ENCODE results near the gene AREG. TPM values are rescaled to one million over a fixed set of nuclear protein-coding genes. Genes with fewer than 3 reads are reported as not detected.

Gene AREG
- total RNA-seq, 1 donor from 2014 or later: not detected

- no peak for DNase-seq
- no peak overlapping the region for H3K4me3 Mint-ChIP-seq (ENCODE audit: unreplicated experiment)
- H3K9me3 Mint-ChIP-seq (ENCODE audit: unreplicated experiment): peaks cover 1% of the 10 kb centered on the region
- TF ChIP-seq, protein P1, sequence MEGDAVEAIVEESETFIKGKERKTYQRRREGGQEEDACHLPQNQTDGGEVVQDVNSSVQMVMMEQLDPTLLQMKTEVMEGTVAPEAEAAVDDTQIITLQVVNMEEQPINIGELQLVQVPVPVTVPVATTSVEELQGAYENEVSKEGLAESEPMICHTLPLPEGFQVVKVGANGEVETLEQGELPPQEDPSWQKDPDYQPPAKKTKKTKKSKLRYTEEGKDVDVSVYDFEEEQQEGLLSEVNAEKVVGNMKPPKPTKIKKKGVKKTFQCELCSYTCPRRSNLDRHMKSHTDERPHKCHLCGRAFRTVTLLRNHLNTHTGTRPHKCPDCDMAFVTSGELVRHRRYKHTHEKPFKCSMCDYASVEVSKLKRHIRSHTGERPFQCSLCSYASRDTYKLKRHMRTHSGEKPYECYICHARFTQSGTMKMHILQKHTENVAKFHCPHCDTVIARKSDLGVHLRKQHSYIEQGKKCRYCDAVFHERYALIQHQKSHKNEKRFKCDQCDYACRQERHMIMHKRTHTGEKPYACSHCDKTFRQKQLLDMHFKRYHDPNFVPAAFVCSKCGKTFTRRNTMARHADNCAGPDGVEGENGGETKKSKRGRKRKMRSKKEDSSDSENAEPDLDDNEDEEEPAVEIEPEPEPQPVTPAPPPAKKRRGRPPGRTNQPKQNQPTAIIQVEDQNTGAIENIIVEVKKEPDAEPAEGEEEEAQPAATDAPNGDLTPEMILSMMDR (IDR thresholded peaks at IDR 0.05; ENCODE audit: partially characterized antibody, unreplicated experiment): no peak
- no peak overlapping the region for H3K27ac Mint-ChIP-seq (ENCODE audit: unreplicated experiment)
- no peaks in the 10 kb centered on the region for H3K36me3 Mint-ChIP-seq (ENCODE audit: unreplicated experiment)
- H3K4me1 Mint-ChIP-seq (ENCODE audit: low read depth, unreplicated experiment): no peaks in the 10 kb centered on the region
- no peaks in the 10 kb centered on the region for H3K27me3 Mint-ChIP-seq (ENCODE audit: unreplicated experiment)
Observed at GRCh38 chr4:74499986-74500781, 55.2 kb downstream of the AREG start.

- H3K9me3 Mint-ChIP-seq (ENCODE audit: unreplicated experiment): peaks cover 1% of the 10 kb centered on the region
- DNase-seq: no peak
- no peaks in the 10 kb centered on the region for H3K4me1 Mint-ChIP-seq (ENCODE audit: low read depth, unreplicated experiment)
- no peaks in the 10 kb centered on the region for H3K36me3 Mint-ChIP-seq (ENCODE audit: unreplicated experiment)
- no peak overlapping the region for H3K27ac Mint-ChIP-seq (ENCODE audit: unreplicated experiment)
- H3K4me3 Mint-ChIP-seq (ENCODE audit: unreplicated experiment): no peak overlapping the region
- H3K27me3 Mint-ChIP-seq (ENCODE audit: unreplicated experiment): no peaks in the 10 kb centered on the region
- TF ChIP-seq, protein P1 (IDR thresholded peaks at IDR 0.05; ENCODE audit: partially characterized antibody, unreplicated experiment): no peak
Observed at GRCh38 chr4:74501579-74501978, 56.6 kb downstream of the AREG start.

DNA sequence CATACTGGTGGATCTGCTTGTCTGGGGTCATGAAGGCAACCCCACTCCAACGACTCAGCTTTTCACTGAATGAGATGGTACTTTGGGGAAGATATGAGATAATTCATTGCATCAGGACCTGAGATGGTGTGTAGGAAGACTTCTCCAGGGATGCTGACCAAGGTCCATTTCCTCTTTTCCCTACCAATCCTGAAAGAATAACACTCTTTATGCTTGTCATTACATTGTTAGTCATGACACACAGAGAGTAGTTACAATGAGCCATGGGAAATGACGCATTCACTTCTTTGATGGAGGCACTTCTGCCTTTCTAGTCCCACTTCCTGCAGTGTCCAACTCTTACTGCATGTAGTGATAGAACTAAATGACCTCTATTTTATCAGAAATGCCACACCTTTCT lies 58.6 kb downstream of the AREG start:
- TF ChIP-seq, protein P1 (IDR thresholded peaks at IDR 0.05; ENCODE audit: partially characterized antibody, unreplicated experiment): no peak
- H3K9me3 Mint-ChIP-seq (ENCODE audit: unreplicated experiment): peaks cover 1% of the 10 kb centered on the region

GRCh38 chr4:74504212-74504611 lies 59.3 kb downstream of the AREG start:
- peaks cover 1% of the 10 kb centered on the region for H3K9me3 Mint-ChIP-seq (ENCODE audit: unreplicated experiment)
- H3K4me3 Mint-ChIP-seq (ENCODE audit: unreplicated experiment): no peak overlapping the region
- TF ChIP-seq, protein P1 (IDR thresholded peaks at IDR 0.05; ENCODE audit: partially characterized antibody, unreplicated experiment): no peak
- no peaks in the 10 kb centered on the region for H3K36me3 Mint-ChIP-seq (ENCODE audit: unreplicated experiment)
- H3K27me3 Mint-ChIP-seq (ENCODE audit: unreplicated experiment): no peaks in the 10 kb centered on the region
- no peak for DNase-seq
- H3K4me1 Mint-ChIP-seq (ENCODE audit: low read depth, unreplicated experiment): no peaks in the 10 kb centered on the region
- H3K27ac Mint-ChIP-seq (ENCODE audit: unreplicated experiment): no peak overlapping the region

More for the DNA sequence above, 58.6 kb downstream of the AREG start:
- H3K27me3 Mint-ChIP-seq (ENCODE audit: unreplicated experiment): no peaks in the 10 kb centered on the region
- no peak overlapping the region for H3K27ac Mint-ChIP-seq (ENCODE audit: unreplicated experiment)
- no peak overlapping the region for H3K4me3 Mint-ChIP-seq (ENCODE audit: unreplicated experiment)
- DNase-seq: no peak
- H3K36me3 Mint-ChIP-seq (ENCODE audit: unreplicated experiment): no peaks in the 10 kb centered on the region
- H3K4me1 Mint-ChIP-seq (ENCODE audit: low read depth, unreplicated experiment): no peaks in the 10 kb centered on the region

Other genes with a start within 250 kb of the AREG start
- gene EPGN, start 136.7 kb upstream of the AREG start, total RNA-seq (ENCODE audit: unreplicated experiment): not detected
- not detected for gene EREG, start 80.0 kb upstream of the AREG start, total RNA-seq (ENCODE audit: unreplicated experiment)

Data from glutamatergic neuron (in vitro differentiated cells).